Epidermal melanocyte (primary cell): Measurements from ENCODE around the gene PI4KA.
"Not testable (repeated sequence)": the region's sequence is repeated elsewhere in the genome, so short reads cannot be mapped to it uniquely, and the experiment has no call there.

ENCODE experiments used
- DNase-seq: peaks from one replicate; pipeline ENCODE4 v3.0.0; 2011; ENCODE audit warnings: low spot score; ENCODE audit not compliant: insufficient read length

The PI4KA gene

GRCh38 chr22:20750461-20751184, 108.0 kb downstream of the PI4KA start:
- peak; percentile 63 for DNase-seq

- DNase-seq: no peak
Measured at GRCh38 chr22:20749453-20749852, 109.2 kb downstream of the PI4KA start.

GRCh38 chr22:20748731-20749428, 109.7 kb downstream of the PI4KA start:
- no peak for DNase-seq

- DNase-seq: no peak
Measured at GRCh38 chr22:20748082-20748481, 110.5 kb downstream of the PI4KA start.

GRCh38 chr22:20747223-20747622, 111.4 kb downstream of the PI4KA start:
- no peak for DNase-seq

GRCh38 chr22:20746431-20747189, 112.0 kb downstream of the PI4KA start:
- DNase-seq: no peak

GRCh38 chr22:20745119-20745518, 113.5 kb downstream of the PI4KA start:
- DNase-seq: no peak

GRCh38 chr22:20744456-20744855, 114.2 kb downstream of the PI4KA start:
- no peak for DNase-seq

- DNase-seq: no peak
Measured at GRCh38 chr22:20742764-20743163, 115.8 kb downstream of the PI4KA start.

- DNase-seq: no peak
Measured at GRCh38 chr22:20741634-20742581, 116.7 kb downstream of the PI4KA start.

- DNase-seq: no peak
Measured at GRCh38 chr22:20741008-20741633, 117.5 kb downstream of the PI4KA start.

GRCh38 chr22:20740222-20740951, 118.2 kb downstream of the PI4KA start:
- DNase-seq: no peak

GRCh38 chr22:20738394-20739089, 120.1 kb downstream of the PI4KA start:
- DNase-seq: no peak

GRCh38 chr22:20736891-20737290, 121.7 kb downstream of the PI4KA start:
- DNase-seq: not testable (repeated sequence)

- DNase-seq: not testable (repeated sequence)
Measured at GRCh38 chr22:20735356-20736162, 123.1 kb downstream of the PI4KA start.

GRCh38 chr22:20732431-20732830, 126.2 kb downstream of the PI4KA start:
- not testable (repeated sequence) for DNase-seq

GRCh38 chr22:20729194-20729593, 129.4 kb downstream of the PI4KA start:
- DNase-seq: no peak

GRCh38 chr22:20728523-20729190, 130.0 kb downstream of the PI4KA start:
- no peak for DNase-seq
